ENCODE measurements around the gene C3orf52.

DNA sequence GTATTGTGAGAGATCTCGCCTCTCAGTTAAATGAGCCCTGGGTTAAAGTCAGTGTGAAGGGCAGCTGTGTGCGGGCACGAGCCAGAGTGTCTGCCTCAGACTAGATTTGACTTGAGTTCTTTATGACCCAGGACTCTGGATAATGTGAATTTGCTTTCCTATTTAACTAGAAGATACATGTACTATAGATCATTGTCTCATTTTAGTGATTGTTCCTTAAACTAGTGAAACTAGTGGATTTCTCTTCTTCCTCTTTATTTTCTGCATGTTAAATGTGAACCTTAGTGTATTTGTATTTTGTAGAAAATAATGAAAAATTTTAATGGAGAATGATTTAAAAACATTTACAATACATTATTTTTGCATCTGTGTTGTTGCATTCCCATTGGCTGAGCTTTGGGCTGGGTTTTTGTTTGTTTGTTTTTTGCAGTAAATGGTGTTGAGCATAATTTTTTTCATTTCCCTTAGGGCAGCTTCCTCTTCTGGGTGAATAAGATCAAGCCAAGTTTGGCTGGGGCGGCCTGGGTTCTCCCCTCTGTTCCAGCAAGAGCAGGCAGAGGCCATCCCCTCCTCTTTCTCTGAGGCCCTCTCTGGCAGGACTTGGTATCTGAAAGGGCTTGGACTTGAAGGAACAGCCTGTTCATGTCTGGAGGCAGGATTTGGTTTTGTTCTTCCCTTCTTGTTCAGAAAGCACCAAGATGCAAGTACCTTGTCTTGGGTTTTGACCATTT is 31.8 kb downstream of the C3orf52 start:
- no peak for TF ChIP-seq CTCF (IDR thresholded peaks at IDR 0.05)
- TF ChIP-seq POLR2A (IDR thresholded peaks at IDR 0.05), result no peak
